Measurements from ENCODE around the gene PPARG.
"Not testable (repeated sequence)": the region's sequence is repeated elsewhere in the genome, so short reads cannot be mapped to it uniquely, and the experiment has no call there.

PPARG gene

GRCh38 chr3:12288182-12289129, at the start of gene PPARG:
PPARG (plus strand) TSS chr3:12289070; CDS start chr3:12379712, 90,642 bp downstream.
- no peak for DNase-seq (ENCODE audit: low read depth)

- no peak for DNase-seq (ENCODE audit: low read depth)
Observed at GRCh38 chr3:12239301-12239700, 49.6 kb upstream of the PPARG start.

- DNase-seq (ENCODE audit: low read depth), result no peak
Observed at GRCh38 chr3:12242772-12243171, 46.1 kb upstream of the PPARG start.

GRCh38 chr3:12246497-12247163, 42.2 kb upstream of the PPARG start:
- DNase-seq (ENCODE audit: low read depth), result no peak

GRCh38 chr3:12247411-12247810, 41.5 kb upstream of the PPARG start:
- DNase-seq (ENCODE audit: low read depth), result no peak

GRCh38 chr3:12249519-12249918, 39.4 kb upstream of the PPARG start:
- DNase-seq (ENCODE audit: low read depth), result no peak

GRCh38 chr3:12252889-12253288, 36.0 kb upstream of the PPARG start:
- DNase-seq (ENCODE audit: low read depth), result no peak

GRCh38 chr3:12253516-12254343, 35.1 kb upstream of the PPARG start:
- DNase-seq (ENCODE audit: low read depth), result no peak

GRCh38 chr3:12255393-12255792, 33.5 kb upstream of the PPARG start:
- DNase-seq (ENCODE audit: low read depth), result no peak

- no peak for DNase-seq (ENCODE audit: low read depth)
Observed at GRCh38 chr3:12258911-12259310, 30.0 kb upstream of the PPARG start.

GRCh38 chr3:12262173-12262572, 26.7 kb upstream of the PPARG start:
- DNase-seq (ENCODE audit: low read depth), result not testable (repeated sequence)

- no peak for DNase-seq (ENCODE audit: low read depth)
Observed at GRCh38 chr3:12265508-12265907, 23.4 kb upstream of the PPARG start.

GRCh38 chr3:12266038-12266437, 22.8 kb upstream of the PPARG start:
- no peak for DNase-seq (ENCODE audit: low read depth)

GRCh38 chr3:12267376-12268030, 21.4 kb upstream of the PPARG start:
- no peak for DNase-seq (ENCODE audit: low read depth)

- DNase-seq (ENCODE audit: low read depth), result no peak
Observed at GRCh38 chr3:12268049-12268735, 20.7 kb upstream of the PPARG start.

- no peak for DNase-seq (ENCODE audit: low read depth)
Observed at GRCh38 chr3:12270976-12271375, 17.9 kb upstream of the PPARG start.

GRCh38 chr3:12273045-12273695, 15.7 kb upstream of the PPARG start:
- DNase-seq (ENCODE audit: low read depth), result no peak

GRCh38 chr3:12275974-12276650, 12.8 kb upstream of the PPARG start:
- DNase-seq (ENCODE audit: low read depth), result no peak

GRCh38 chr3:12276827-12277226, 12.0 kb upstream of the PPARG start:
- not testable (repeated sequence) for DNase-seq (ENCODE audit: low read depth)

GRCh38 chr3:12278566-12278965, 10.3 kb upstream of the PPARG start:
- DNase-seq (ENCODE audit: low read depth), result no peak
